Measurements from ENCODE around the gene CDS1.
"Not testable (repeated sequence)": the region's sequence is repeated elsewhere in the genome, so short reads cannot be mapped to it uniquely, and the experiment has no call there.

CDS1 gene

GRCh38 chr4:84614891-84615290 lies 32.0 kb downstream of the CDS1 start:
- DNase-seq = no peak

GRCh38 chr4:84615355-84615754 lies 32.4 kb downstream of the CDS1 start:
- DNase-seq = no peak

GRCh38 chr4:84622959-84623358 lies 40.0 kb downstream of the CDS1 start:
- DNase-seq = no peak

- no peak for DNase-seq
These were observed 40.7 kb downstream of the CDS1 start for GRCh38 chr4:84623661-84624060.

- DNase-seq = no peak
These were observed 43.7 kb downstream of the CDS1 start for GRCh38 chr4:84626673-84627072.

- DNase-seq = no peak
These were observed 48.6 kb downstream of the CDS1 start for GRCh38 chr4:84631573-84631972.

GRCh38 chr4:84632092-84632491 lies 49.2 kb downstream of the CDS1 start:
- no peak for DNase-seq

GRCh38 chr4:84634961-84635360 lies 52.0 kb downstream of the CDS1 start:
- DNase-seq = no peak

- no peak for DNase-seq
These were observed 55.2 kb downstream of the CDS1 start for GRCh38 chr4:84638092-84638491.

GRCh38 chr4:84639145-84639544 lies 56.2 kb downstream of the CDS1 start:
- DNase-seq = no peak

- DNase-seq = no peak
These were observed 61.2 kb downstream of the CDS1 start for GRCh38 chr4:84644087-84644486.

GRCh38 chr4:84647312-84647884 lies 64.5 kb downstream of the CDS1 start:
- no peak for DNase-seq

GRCh38 chr4:84648178-84648577 lies 65.3 kb downstream of the CDS1 start:
- DNase-seq = no peak

- no peak for DNase-seq
These were observed 66.1 kb downstream of the CDS1 start for GRCh38 chr4:84648863-84649647.

GRCh38 chr4:84651499-84651898 lies 68.6 kb downstream of the CDS1 start:
- no peak for DNase-seq

- no peak for DNase-seq
These were observed 69.6 kb downstream of the CDS1 start for GRCh38 chr4:84652478-84652877.

GRCh38 chr4:84660606-84661005 lies 77.7 kb downstream of the CDS1 start:
- no peak for DNase-seq

GRCh38 chr4:84661191-84661939 lies 78.4 kb downstream of the CDS1 start:
- DNase-seq = no peak

GRCh38 chr4:84664767-84665166 lies 81.8 kb downstream of the CDS1 start:
- not testable (repeated sequence) for DNase-seq

- no peak for DNase-seq
These were observed 83.5 kb downstream of the CDS1 start for GRCh38 chr4:84666439-84666838.

GRCh38 chr4:84669201-84669600 lies 86.3 kb downstream of the CDS1 start:
- no peak for DNase-seq

- DNase-seq = no peak
These were observed 89.2 kb downstream of the CDS1 start for GRCh38 chr4:84672177-84672576.

GRCh38 chr4:84673475-84674240 lies 90.7 kb downstream of the CDS1 start:
- no peak for DNase-seq
